ENCODE data around the gene CEPT1.

- TF ChIP-seq EZH2 (IDR thresholded peaks at IDR 0.05) (no peak), POLR2AphosphoS5 (IDR thresholded peaks at IDR 0.05; ENCODE audit: borderline replicate concordance, low read depth, low read length) (no peak)
These were observed 68.9 kb downstream of the CEPT1 start for GRCh38 chr1:111208921-111209320.

Data from SK-N-MC (cell line).